ENCODE results near the gene NDUFB3.

The NDUFB3 gene

DNA sequence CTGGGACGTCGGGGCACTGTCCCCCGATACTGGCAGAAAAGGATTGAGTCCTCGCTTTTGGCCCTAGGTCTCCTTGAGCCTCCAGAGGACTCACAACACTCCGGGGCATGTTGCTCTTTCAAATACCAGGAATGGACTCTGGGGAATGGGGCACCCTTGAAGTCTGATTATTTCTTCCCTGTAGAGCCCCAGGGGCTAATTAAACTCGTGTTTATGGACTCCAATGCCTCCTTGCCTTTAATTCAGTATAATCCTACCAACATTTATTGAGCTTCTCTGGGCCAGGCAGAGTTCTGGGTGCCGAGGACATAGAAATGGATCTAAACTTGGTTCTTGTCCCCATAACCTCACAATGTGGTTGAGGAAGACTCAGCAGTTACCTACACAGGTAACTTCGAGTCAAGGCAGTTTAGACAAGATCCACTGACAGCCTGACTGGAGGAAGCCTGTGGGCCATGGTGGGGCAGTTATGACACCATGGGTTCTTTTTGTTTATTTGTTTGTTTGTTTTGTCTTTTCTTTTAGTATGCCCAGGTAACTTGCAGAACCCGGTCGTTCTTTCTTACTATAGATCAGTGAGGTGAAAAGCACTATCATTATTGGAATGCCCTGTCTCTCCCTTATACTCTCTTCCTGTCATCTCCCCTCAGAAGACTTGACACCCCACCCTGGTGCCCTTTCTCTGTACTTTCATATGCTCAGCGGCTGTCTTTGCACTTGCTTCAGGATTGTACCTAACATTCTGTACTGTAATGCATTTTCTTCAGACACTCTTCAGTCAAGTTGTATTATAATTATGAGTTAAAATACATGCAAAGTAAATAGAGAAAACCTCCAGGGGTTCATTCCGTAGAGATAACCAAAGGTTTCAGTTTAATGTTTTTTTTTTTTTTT is 47.4 kb downstream of the NDUFB3 start:
- Mint-ChIP-seq H3K9me3 (no peaks in the 10 kb centered on the region), H3K27ac (ENCODE audit: low read depth) (peak overlapping the region; percentile 100), H3K27me3 (no peaks in the 10 kb centered on the region), H3K36me3 (ENCODE audit: insufficient read depth) (peaks cover 62% of the 10 kb centered on the region), H3K4me1 (peaks cover 61% of the 10 kb centered on the region), H3K4me3 (peak overlapping the region; percentile 89)
- DNase-seq (ENCODE audit: low spot score in 2 of 2): peak in 1 of 2 donors; percentile 24
- ATAC-seq (replicated peaks; ENCODE audit: extremely low read depth, poor library complexity, severe bottlenecking): no peak

DNA sequence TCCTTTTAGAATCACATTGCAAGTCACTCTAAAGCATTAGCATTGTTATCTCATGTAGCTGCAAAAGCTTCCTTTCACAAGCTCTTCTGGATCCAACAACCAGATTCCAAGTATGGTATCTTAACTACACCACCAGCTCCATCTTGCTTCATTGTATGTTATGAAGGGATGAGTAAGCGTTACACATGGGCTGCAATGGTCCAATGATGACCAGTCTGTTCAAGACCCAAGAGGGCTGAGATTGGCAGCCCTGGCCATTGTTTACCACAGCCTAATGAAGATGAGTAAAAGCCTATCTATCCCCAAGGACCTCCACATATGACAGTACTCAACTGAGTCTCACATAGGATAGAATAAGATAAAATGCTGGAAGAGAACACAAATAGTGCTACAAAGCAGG is 50.5 kb downstream of the NDUFB3 start:
- no peaks in the 10 kb centered on the region for H3K27me3 Mint-ChIP-seq
- no peaks in the 10 kb centered on the region for H3K9me3 Mint-ChIP-seq
- DNase-seq (ENCODE audit: low spot score in 2 of 2) (no peak), ATAC-seq (replicated peaks; ENCODE audit: extremely low read depth, poor library complexity, severe bottlenecking) (no peak)
- peaks cover 58% of the 10 kb centered on the region for H3K36me3 Mint-ChIP-seq (ENCODE audit: insufficient read depth)
- peak overlapping the region; percentile 99 for H3K27ac Mint-ChIP-seq (ENCODE audit: low read depth)
- peaks cover 67% of the 10 kb centered on the region for H3K4me1 Mint-ChIP-seq
- peak overlapping the region; percentile 89 for H3K4me3 Mint-ChIP-seq

DNA sequence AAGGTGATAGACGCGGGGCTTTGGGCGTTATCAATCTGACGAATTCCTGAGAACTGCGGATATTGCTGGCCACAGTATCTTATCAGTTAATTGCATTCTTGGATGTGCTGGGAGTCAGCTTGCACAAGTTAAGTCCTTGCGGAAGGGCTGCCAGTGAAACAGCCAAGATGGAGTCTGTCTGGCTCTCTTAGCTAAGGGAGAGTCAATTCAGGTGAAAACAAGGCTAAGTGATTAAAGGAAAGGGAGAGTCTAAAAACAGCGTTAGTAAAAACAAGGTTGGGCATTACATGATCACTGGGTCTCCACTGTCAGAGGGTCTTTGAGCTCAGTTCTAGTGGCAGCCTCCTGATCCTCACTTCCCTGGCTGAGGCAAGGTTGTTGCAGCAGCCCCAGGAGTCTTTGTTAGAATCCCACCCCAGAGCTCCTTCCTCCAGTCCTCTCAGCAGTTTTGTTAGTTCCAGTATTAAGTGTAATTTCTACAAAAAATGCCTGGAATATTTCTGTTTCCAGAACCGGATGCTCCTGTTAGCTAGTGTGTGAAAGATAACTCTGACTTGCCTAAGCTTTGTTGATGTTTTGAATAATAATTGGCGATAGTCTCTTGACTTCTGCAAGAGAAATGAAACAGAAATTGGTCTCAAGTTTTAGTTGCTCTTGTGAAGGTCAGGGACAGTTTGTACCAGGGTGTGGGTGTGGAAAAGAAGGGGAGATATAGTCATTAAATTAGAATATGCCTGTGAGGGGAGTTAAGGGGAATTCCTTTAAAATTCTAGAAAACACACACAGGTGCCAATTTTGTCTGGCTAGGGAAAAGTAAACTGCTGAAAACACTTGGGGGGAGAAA is 54.7 kb downstream of the NDUFB3 start:
- no peak for DNase-seq (ENCODE audit: low spot score in 2 of 2)
- no peaks in the 10 kb centered on the region for H3K27me3 Mint-ChIP-seq
- no peaks in the 10 kb centered on the region for H3K9me3 Mint-ChIP-seq
- ATAC-seq (replicated peaks; ENCODE audit: extremely low read depth, poor library complexity, severe bottlenecking): no peak
- H3K4me1 Mint-ChIP-seq: peaks cover 83% of the 10 kb centered on the region
- peak overlapping the region; percentile 99 for H3K27ac Mint-ChIP-seq (ENCODE audit: low read depth)
- peaks cover 56% of the 10 kb centered on the region for H3K36me3 Mint-ChIP-seq (ENCODE audit: insufficient read depth)
- H3K4me3 Mint-ChIP-seq: peak overlapping the region; percentile 89

DNA sequence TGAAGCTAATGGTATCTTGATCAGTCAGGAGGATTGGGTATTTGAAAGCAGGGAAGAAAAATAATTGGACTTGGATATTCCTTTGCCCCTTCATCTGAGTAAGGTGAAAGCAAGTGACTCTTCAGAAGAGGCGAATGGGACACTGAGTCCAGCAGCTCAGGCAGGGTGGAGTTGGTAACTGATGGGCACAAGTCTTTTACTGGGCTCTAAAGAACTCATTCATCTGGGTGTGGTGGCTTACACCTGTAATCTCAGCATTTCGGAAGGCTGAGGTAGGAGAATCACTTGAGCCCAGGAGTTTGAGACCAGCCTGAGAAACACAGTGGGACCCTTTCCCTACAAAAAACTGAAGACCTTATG is 55.3 kb downstream of the NDUFB3 start:
- H3K27me3 Mint-ChIP-seq: no peaks in the 10 kb centered on the region
- no peaks in the 10 kb centered on the region for H3K9me3 Mint-ChIP-seq
- peak overlapping the region; percentile 89 for H3K4me3 Mint-ChIP-seq
- H3K4me1 Mint-ChIP-seq: peaks cover 84% of the 10 kb centered on the region
- ATAC-seq (replicated peaks; ENCODE audit: extremely low read depth, poor library complexity, severe bottlenecking) (no peak), DNase-seq (ENCODE audit: low spot score in 2 of 2) (no peak)
- peak overlapping the region; percentile 99 for H3K27ac Mint-ChIP-seq (ENCODE audit: low read depth)
- H3K36me3 Mint-ChIP-seq (ENCODE audit: insufficient read depth): peaks cover 58% of the 10 kb centered on the region

DNA sequence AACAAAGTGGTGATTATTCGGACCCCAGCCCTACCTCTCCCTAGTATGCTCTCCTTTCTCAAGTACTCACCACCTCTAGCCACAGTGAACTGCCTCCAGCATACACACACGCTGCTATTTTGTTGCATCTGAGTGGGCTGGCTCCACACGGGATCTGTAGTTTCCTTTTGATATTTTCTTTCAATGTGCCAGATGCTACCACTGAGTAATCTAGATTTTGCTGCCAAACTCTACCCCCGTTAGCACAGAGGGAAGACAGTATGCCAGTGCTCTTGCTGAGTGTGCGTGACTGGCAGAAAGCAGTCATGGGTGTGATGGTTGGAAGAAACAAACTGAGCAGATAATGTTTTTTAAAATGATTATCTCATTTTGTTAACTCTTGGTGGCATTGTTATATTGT is 55.8 kb downstream of the NDUFB3 start:
- Mint-ChIP-seq H3K36me3 (ENCODE audit: insufficient read depth) (peaks cover 57% of the 10 kb centered on the region), H3K27me3 (no peaks in the 10 kb centered on the region)

DNA sequence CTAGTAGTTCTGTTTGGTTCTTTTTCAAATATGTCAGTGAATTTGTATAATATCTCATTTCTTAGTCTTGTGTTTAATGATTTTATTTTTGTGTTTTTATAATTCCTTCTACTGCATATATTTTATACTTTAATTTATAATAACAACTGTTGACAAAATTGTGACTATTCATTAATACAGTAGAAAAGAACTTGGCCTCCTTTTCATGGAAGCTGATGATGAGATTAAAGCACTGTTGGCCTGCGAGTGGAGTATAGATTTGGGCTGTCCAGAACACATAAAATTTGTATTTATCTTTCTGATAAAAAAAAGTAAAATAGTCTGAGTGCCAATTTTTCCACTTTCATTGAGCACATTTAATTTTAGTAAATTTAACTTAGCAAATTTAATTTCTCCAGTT is 56.2 kb downstream of the NDUFB3 start:
- Mint-ChIP-seq H3K27me3 (no peaks in the 10 kb centered on the region), H3K36me3 (ENCODE audit: insufficient read depth) (peaks cover 58% of the 10 kb centered on the region), H3K9me3 (no peaks in the 10 kb centered on the region), H3K4me1 (peaks cover 84% of the 10 kb centered on the region), H3K27ac (ENCODE audit: low read depth) (peak overlapping the region; percentile 99), H3K4me3 (peak overlapping the region; percentile 89)
- no peak for DNase-seq (ENCODE audit: low spot score in 2 of 2)
- ATAC-seq (replicated peaks; ENCODE audit: extremely low read depth, poor library complexity, severe bottlenecking): no peak

More for the DNA sequence above, 55.8 kb downstream of the NDUFB3 start:
- Mint-ChIP-seq H3K27ac (ENCODE audit: low read depth) (peak overlapping the region; percentile 99), H3K4me3 (peak overlapping the region; percentile 89), H3K4me1 (peaks cover 84% of the 10 kb centered on the region), H3K9me3 (no peaks in the 10 kb centered on the region)
- ATAC-seq (replicated peaks; ENCODE audit: extremely low read depth, poor library complexity, severe bottlenecking): no peak
- DNase-seq (ENCODE audit: low spot score in 2 of 2): no peak

DNA sequence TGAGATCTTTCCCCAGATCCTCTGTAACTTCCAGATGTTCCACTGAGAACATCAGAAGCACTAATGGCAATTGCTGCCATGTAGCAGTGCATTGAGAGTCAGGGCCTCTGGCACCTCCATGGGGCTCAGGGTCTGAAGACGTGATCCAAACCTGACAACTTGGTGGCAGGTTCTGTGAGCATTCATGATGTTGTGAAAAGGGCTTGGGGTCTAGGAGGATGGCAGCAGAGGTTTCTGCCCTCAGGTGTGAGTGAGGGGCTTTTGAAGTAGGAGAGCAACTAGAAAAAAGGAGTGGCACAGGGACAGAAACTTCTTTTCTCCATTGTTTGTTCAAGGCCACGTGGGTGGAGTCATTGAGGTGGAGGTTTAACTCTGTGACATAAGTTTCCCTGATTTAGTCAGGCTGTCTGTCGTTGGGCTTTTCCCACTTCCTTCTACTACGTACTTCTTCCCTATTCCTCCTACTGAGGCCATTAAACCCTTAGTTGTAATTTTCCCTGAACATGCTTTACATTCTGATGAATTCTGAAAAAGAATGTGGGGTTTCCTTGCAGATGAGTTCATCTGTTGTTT is 57.2 kb downstream of the NDUFB3 start:
- DNase-seq (ENCODE audit: low spot score in 2 of 2) (no peak), ATAC-seq (replicated peaks; ENCODE audit: extremely low read depth, poor library complexity, severe bottlenecking) (no peak)
- H3K27me3 Mint-ChIP-seq: no peaks in the 10 kb centered on the region
- peaks cover 84% of the 10 kb centered on the region for H3K4me1 Mint-ChIP-seq
- no peaks in the 10 kb centered on the region for H3K9me3 Mint-ChIP-seq
- peaks cover 62% of the 10 kb centered on the region for H3K36me3 Mint-ChIP-seq (ENCODE audit: insufficient read depth)
- H3K27ac Mint-ChIP-seq (ENCODE audit: low read depth): peak overlapping the region; percentile 97
- H3K4me3 Mint-ChIP-seq: peak overlapping the region; percentile 68

DNA sequence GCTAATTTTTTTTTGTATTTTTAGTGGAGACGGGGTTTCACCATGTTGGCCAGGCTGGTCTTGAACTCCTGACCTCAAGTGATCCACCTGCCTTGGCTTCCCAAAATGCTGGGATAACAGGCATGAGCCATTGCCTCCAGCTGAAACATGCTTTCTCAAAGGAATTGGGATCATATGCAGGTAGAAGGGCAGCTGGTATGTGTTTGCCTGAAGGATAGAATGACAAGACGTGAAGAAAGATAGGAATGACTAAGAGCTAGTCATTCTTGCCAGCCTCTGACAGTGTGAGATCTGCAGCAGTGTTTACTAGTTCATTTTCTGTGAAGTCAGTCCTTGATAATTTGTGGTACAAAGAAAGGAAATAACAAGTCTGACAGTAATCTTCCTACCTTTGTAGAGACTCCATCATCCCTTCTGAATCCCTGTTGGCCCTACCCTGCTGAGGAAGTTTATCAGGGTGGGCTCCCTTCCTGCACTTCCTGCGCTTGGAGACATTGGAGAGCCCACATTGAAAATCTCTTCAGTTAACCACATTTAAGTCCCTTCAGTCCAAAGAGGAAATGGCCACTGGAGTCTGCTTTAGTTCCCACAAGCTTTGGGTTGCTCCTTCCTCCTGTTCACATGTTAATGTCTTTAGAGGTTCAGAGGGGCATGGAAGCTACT is 58.9 kb downstream of the NDUFB3 start:
- peak overlapping the region; percentile 97 for H3K27ac Mint-ChIP-seq (ENCODE audit: low read depth)
- ATAC-seq (replicated peaks; ENCODE audit: extremely low read depth, poor library complexity, severe bottlenecking) (peak; percentile 75), DNase-seq (ENCODE audit: low spot score in 2 of 2) (peak; percentile 27 to 48)
- no peaks in the 10 kb centered on the region for H3K27me3 Mint-ChIP-seq
- peaks cover 60% of the 10 kb centered on the region for H3K36me3 Mint-ChIP-seq (ENCODE audit: insufficient read depth)
- peaks cover 74% of the 10 kb centered on the region for H3K4me1 Mint-ChIP-seq
- H3K9me3 Mint-ChIP-seq: no peaks in the 10 kb centered on the region
- peak overlapping the region; percentile 68 for H3K4me3 Mint-ChIP-seq

DNA sequence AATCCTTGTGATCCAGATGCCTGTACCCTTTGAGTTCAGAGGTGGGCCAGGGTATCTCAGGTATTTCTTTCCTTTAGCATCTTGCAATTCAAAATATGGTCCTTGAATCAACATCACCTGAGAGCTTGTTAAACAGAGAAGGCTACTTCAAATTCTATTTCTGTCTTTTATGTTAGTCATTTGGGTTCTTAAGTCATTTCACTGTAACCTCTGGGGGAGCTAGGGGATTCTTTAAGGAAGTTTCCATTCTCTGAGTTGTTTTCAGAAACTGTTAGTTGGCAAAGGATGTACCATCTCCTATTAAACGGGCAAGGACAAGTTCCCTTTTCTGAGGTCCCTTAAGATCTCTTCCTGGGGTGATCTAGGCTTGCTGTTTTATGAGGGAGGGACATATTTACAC is 60.7 kb downstream of the NDUFB3 start:
- Mint-ChIP-seq H3K9me3 (no peaks in the 10 kb centered on the region), H3K36me3 (ENCODE audit: insufficient read depth) (peaks cover 68% of the 10 kb centered on the region), H3K27ac (ENCODE audit: low read depth) (peak overlapping the region; percentile 97), H3K27me3 (no peaks in the 10 kb centered on the region), H3K4me1 (peaks cover 67% of the 10 kb centered on the region), H3K4me3 (peak overlapping the region; percentile 56)
- DNase-seq (ENCODE audit: low spot score in 2 of 2): no peak
- ATAC-seq (replicated peaks; ENCODE audit: extremely low read depth, poor library complexity, severe bottlenecking): no peak
